Motor neuron (in vitro differentiated cells): Measurements from ENCODE around the gene ABHD16B. TPM values are rescaled to one million over a fixed set of nuclear protein-coding genes. Genes with fewer than 3 reads are reported as not detected.
A peak's percentile ranks its signal among the peaks of the same experiment; 100 is the strongest.

Experiments
- ATAC-seq, 8 experiments: fragments of 200-7000 bp; cut with Tn5 transposase; replicated peaks in 6 of 8; 2 replicates each; pipeline ENCODE4 v1.8.0; 2021; ENCODE audit warnings: mild to moderate bottlenecking in 8 of 8, moderate library complexity in 8 of 8
- H3K27ac ChIP-seq, 2 donors: fragments of 250-450 bp; sonication (Bioruptor Pico); 2 replicates each; pipeline ENCODE4 v1.9.0; 2021; ENCODE audit warnings: antibody characterized with exemption in 2 of 2, mild to moderate bottlenecking in 2 of 2, moderate library complexity in 1 of 2
- H3K4me1 ChIP-seq, 2 donors: fragments of 250-450 bp; sonication (Bioruptor Pico); replicated peaks in 1 of 2; 2 replicates each; pipeline ENCODE4 v1.6.1; 2021; ENCODE audit warnings: antibody characterized with exemption in 2 of 2, mild to moderate bottlenecking in 2 of 2, moderate library complexity in 1 of 2
- H3K4me3 ChIP-seq, 5 donors: fragments of 250-450 bp; sonication (Bioruptor Pico); 2 replicates each; pipeline ENCODE4 v1.9.0; 2021; ENCODE audit warnings: antibody characterized with exemption in 5 of 5, mild to moderate bottlenecking in 5 of 5, moderate library complexity in 4 of 5
- WGBS, 10 experiments: fragments of 450-650 bp; shearing (Covaris generic); methylation state at CpG; one replicate each; pipeline ENCODE4 v1.0.0; 2022; 5-methylcytosine and 5-hydroxymethylcytosine counted together
- in situ Hi-C, 9 experiments: fragments of 400-800 bp; cut with MboI; loops; one replicate each; pipeline ENCODE4 v1.15.0; 2021; ENCODE audit warnings: low sequenced_read_pairs in 9 of 9, low pct_unique_long_range_greater_than_20kb in 2 of 9; ENCODE audit not compliant: unreplicated experiment in 9 of 9
- total RNA-seq, 8 experiments: library from RNA; unstranded; fragments of 300-600 nt; gene quantifications; 2 replicates each; pipeline versions ENCODE4 v1.2.3 to v1.2.4, GENCODE V29; 2022

ABHD16B gene
- total RNA-seq, 8 experiments from 2014 or later = 0.60 TPM; not detected in 7

- ATAC-seq = no peak
- peak overlapping the region; percentile 79 to 98 (median 96) for H3K4me3 ChIP-seq
- H3K27ac ChIP-seq = no peak overlapping the region
- in situ Hi-C loops = no loop called here
- 0 to 93% (median 58%) methylated on average over 1 to 6 of the region's 10 CpGs; no CpG with 5 or more reads in 3 of the 10 experiments for WGBS, 10 experiments
- H3K4me1 ChIP-seq = peaks cover 29 to 32% of the 10 kb centered on the region in 2 donors
These were observed 32.3 kb upstream of the ABHD16B start for GRCh38 chr20:63828951-63829350.

DNA sequence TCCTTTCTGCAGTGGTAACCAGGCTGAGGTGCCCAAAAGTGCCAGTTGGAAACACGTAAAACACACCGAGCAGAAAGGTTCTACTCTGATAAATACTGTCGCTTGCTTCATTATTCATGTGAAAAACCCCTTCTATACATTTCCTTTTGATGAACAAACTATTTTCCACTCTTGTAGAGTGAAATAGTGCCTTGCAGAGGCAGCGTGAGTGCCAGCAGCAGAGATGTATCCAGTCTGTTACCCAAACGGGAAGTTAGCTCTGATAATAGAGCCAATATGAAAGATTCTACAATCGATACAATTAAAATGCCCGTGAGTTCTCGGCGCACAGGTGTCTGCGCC, 31.7 kb upstream of the ABHD16B start:
- ATAC-seq = no peak
- peaks cover 35 to 38% of the 10 kb centered on the region in 2 donors for H3K4me1 ChIP-seq
- peak overlapping the region; percentile 79 to 98 (median 96) for H3K4me3 ChIP-seq
- H3K27ac ChIP-seq = no peak overlapping the region
- 10 to 57% (median 36%) methylated on average over 1 to 10 of the region's 10 CpGs for WGBS, 10 experiments
- in situ Hi-C loops = no loop called here

DNA sequence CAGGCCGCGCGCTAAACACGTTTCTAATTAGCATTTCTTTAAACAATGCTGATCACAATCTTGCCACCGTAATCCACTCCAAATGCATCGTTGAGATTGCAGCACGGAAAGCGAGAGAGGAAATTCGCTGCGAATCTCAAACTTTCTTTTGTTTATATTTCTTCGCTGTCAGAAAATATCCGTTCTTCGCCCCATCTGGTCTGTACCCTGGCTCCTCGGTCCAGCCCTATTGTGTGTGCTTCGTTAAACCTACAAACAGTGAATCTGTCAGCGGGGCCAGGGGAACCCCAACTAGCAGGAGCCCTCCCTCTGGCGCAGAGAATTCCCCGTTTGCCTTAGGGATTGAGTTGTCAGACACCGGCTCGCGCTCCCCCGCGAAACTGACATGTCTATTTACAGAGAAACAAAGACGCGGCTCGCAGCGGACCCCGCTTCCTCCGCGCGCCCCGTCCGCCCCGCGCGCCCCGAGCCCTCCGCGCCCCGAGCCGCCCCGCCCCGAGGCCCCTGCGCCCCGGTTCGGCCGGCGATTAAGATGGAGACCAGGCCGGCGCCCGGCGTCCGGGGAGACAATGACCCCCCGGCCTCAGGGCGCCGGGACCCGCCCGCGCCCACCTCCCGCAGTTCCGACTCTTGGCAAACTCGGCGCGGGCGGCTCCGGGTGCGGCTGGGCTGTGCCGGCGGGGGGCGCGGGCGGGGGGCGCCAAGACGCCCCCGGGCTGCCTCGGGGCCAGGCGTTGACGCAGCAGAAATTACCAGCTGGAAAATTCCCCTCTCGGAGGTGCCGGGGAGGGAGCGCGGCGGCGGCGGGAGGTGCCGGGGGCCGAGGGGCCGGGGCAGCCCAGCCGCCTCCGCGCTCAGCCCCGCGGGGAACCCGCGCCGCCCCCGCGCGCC, 31.1 kb upstream of the ABHD16B start:
- ATAC-seq = no peak
- in situ Hi-C loops = no loop called here
- 0 to 36% (median 1%) methylated on average over 2 to 24 of the region's 99 CpGs; no CpG with 5 or more reads in 2 of the 10 experiments for WGBS, 10 experiments
- Histone ChIP-seq H3K27ac (peak overlapping the region; percentile 86 to 88), H3K4me1 (peaks cover 40 to 41% of the 10 kb centered on the region in 2 donors), H3K4me3 (peak overlapping the region; percentile 79 to 98 (median 96))

- no CpG with 5 or more reads among the region's 147 CpGs for WGBS, 10 experiments
- Histone ChIP-seq H3K4me3 (peak within 1 kb of the TSS; percentile 79 to 98 (median 96)), H3K27ac (peak within 1 kb of the TSS; percentile 86 to 88), H3K4me1 (peaks cover 45 to 46% of the 10 kb centered on the region in 2 donors)
- peak in 7 of 8 experiments; percentile 4 to 19 (median 8) for ATAC-seq
- in situ Hi-C loops = no loop called here
These were observed 30.3 kb upstream of the ABHD16B start, which contains the start of gene ZBTB46 for GRCh38 chr20:63830841-63831588. Gene ZBTB46 (minus strand): TSS chr20:63831264. CDS start chr20:63790757, 40,507 bp downstream.

DNA sequence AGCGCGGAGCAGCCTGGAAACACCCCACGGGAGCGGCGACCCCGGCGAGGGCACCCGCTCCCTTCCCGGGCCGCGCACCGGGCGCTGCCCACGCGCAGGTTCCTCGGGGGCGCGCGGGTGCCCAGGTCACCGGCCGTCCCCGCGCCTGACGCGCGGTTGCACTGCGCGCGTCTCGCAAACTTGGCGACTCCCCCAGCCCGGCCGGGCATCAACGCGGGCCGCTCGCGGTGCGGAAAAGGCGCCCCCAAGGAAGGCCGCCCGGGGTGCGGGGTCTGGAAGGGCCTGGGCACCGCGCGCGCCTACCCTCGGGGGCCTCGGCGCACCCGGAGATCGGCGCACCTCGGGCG, 29.7 kb upstream of the ABHD16B start:
- H3K4me1 ChIP-seq = peaks cover 45 to 47% of the 10 kb centered on the region in 2 donors
- peak in 1 of 8 experiments; percentile 0 for ATAC-seq
- peak overlapping the region; percentile 86 to 88 for H3K27ac ChIP-seq
- peak overlapping the region; percentile 56 to 98 (median 96) for H3K4me3 ChIP-seq
- WGBS, 10 experiments = no CpG with 5 or more reads among the region's 55 CpGs
- in situ Hi-C loops = no loop called here

DNA sequence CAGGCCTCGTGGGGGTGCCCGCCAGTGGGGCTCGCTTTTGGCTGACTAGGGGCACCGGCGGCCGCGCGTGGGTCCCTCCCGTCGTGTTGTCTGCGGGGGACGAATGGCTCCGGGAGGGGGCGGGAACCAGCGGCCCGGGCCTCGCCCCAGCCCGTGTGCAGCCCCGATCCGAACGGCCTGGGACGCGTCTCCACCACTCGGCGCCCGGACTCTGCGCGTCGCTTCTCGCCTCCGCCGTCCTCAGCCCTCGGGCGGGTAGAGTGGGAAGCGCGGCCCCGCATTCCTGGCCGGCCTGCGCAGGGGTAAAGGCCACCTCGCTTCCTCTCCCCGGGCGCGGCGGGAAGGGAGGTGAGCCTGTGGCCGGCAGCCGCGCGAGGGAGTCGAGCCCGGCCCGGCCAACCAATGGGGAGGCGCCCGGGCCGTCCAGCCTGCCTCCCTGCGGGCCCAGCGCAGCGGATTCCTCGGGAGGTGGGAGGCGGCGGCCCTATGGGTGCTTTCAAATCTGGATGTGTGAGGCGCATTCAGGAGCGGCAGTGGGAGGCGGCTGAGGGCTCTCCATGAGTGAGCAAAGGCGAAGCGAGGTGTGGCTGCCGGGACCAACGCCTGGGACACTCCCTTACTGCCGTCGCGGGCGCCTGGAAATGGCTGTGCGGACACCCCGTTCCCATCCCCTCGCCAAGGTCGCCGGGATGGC, 29.2 kb upstream of the ABHD16B start:
- H3K27ac ChIP-seq = peak overlapping the region; percentile 86 to 88
- ATAC-seq = peak in 1 of 8 experiments; percentile 3
- in situ Hi-C loops = no loop called here
- peaks cover 51 to 53% of the 10 kb centered on the region in 2 donors for H3K4me1 ChIP-seq
- WGBS, 10 experiments = 42 to 47% methylated on average over 6 to 17 of the region's 76 CpGs; no CpG with 5 or more reads in 8 of the 10 experiments
- peak overlapping the region; percentile 56 to 98 (median 96) for H3K4me3 ChIP-seq

DNA sequence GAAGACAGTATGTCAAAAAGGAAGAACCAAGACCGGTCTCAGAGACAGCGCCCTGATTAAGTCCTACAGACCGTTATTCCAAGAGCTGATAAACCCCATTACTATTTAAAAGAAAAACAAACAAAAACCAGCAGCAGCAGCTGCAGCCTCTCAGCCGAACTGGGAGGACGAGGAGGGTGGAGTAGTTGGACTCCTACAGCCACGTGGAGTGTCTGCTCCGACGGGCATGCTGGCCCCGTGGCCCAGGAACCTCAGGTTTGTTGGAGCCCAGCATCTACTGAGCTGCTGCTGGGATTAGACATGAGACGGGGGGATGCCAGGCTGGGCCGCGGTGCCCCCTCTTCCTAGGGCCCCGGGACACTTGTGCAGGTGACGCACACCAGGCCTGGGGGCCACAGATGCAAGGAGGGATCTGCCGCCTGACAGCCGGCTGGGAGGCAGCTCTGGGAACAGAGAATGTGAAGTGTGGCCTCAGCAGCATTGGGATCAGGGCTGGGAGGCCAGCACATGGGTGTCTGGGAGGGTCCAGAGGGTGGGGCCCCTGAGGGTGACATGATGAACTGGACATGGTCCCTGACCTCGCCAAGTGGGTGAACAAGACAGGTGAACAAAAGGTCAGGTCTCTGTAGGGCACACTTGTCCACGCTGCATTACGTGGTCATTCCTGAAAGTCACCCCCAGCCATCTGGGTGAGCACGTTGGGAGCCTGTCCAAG, 27.4 kb upstream of the ABHD16B start:
- Histone ChIP-seq H3K4me1 (peaks cover 41 to 45% of the 10 kb centered on the region in 2 donors), H3K4me3 (no peak overlapping the region), H3K27ac (peak overlapping the region; percentile 79)
- no peak for ATAC-seq
- 82 to 100% (median 86%) methylated on average over 1 to 8 of the region's 20 CpGs; no CpG with 5 or more reads in 5 of the 10 experiments for WGBS, 10 experiments
- in situ Hi-C loops = no loop called here

DNA sequence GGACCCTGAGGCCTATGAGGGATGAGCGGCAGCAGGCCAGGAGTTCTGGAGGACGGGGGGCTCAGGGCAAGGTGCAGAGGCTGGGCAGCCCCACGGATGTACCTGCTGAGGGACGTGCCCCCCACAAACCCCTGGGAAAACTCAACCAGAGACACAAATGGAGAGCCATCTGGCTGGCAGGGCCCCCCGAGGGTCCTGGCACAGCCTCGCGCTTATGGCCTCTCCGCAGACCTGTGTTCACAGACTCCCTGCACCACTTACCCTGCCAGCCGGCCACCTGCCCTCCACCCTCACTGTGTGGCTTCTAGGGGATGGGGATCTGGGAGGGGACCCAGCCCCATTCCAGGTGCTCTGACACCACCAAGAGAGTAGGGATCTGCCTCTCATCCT, 26.8 kb upstream of the ABHD16B start:
- Histone ChIP-seq H3K4me3 (peak overlapping the region in 1 of 5 donors; percentile 1), H3K27ac (peak overlapping the region; percentile 79), H3K4me1 (peaks cover 36 to 39% of the 10 kb centered on the region in 2 donors)
- in situ Hi-C loops = no loop called here
- WGBS, 10 experiments = 63% methylated on average over 3 of the region's 9 CpGs; no CpG with 5 or more reads in 9 of the 10 experiments
- peak in 5 of 8 experiments; percentile 1 to 6 (median 2) for ATAC-seq

DNA sequence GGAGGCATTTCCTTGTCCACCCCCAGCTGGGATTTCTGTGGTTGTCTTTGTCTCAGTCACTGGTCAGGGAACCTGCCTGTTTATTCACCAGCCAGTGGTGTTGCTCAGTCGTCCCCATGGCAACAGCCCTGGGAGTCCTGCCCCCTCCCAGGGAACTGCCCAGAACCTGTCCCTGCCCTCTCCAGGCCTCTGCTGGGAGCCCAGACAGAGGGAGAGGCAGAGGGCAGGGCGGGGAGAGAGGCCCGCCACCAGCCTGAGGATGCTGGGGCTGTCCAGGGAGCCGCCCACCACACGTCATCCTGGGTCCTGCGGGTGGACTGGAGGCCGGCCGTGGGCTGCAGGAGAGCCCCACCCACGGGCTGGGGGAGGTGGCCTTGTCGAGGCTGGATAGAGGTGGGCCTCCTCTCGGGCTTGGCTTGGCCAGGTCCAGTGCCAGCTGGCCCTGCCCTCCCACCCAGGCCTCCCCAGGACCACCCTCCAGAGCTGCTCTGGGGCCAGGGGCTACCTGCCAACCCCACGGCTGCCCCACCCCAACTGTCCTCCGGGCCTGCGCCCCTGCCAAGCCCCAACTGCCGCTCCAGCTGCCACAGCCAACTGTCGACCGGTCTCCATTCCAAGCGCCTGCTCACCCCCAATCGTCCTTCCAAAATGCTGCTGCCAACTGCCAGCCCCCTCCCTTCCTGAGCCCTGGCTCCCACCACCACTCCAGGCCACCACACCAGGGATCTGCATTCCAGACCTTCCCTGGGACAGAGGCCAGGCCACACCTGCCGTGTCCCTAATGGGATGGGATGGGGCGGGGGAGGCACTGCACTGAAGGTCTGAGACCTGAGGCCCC, 26.1 kb upstream of the ABHD16B start:
- H3K4me1 ChIP-seq = peaks cover 34 to 38% of the 10 kb centered on the region in 2 donors
- H3K4me3 ChIP-seq = no peak overlapping the region
- WGBS, 10 experiments = 0 to 60% methylated on average over 2 to 5 of the region's 21 CpGs; no CpG with 5 or more reads in 8 of the 10 experiments
- peak; percentile 90 to 97 (median 96) for ATAC-seq
- in situ Hi-C loops = no loop called here
- peak overlapping the region; percentile 79 to 84 for H3K27ac ChIP-seq

DNA sequence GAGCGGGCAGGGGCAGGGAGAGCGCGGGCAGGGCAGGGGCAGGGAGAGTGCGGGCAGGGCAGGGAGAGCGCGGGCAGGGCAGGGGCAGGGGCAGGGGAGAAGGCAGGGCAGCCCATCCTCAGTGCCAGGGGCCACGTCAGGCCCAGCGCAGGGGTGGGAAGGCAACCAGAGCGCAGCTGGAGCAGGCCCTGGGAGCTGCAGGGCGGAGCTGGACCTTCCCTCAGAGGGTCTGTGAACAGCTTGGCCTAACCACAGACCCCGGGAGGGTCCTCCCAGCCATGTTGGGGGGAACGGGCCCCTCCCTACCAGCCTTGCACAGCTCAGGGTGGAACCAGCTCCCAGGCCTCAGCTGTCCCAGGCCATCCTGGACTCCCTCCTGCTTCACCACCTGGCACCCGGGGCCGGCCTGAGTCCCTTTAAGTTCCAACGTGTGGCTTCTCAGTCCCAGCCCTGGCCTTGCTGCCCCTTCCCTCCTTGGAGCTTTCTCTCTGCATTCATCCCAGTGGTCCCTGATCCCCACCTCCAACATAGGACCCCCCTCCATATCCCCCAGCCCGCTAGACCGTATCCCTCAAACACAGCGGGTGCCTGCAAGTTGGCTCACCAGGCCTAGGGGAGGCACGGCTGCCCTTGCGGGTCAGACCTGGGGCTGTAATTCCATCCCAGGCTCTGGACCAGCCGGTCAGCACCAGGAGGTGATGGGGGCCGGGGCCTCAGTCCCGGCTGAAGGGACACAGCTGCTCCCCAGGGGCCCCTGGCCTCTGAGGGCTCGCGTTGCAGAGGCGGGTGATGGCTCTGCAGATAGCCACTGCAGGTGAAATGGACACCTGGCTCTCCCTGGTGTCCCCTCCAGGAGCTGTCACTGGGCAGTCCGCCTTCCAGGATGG, 24.6 kb upstream of the ABHD16B start:
- no peak for ATAC-seq
- Histone ChIP-seq H3K4me3 (no peak overlapping the region), H3K27ac (peak overlapping the region; percentile 3 to 63), H3K4me1 (peaks cover 34 to 38% of the 10 kb centered on the region in 2 donors)
- in situ Hi-C loops = no loop called here
- 0 to 100% (median 78%) methylated on average over 1 to 8 of the region's 27 CpGs; no CpG with 5 or more reads in 7 of the 10 experiments for WGBS, 10 experiments

- Histone ChIP-seq H3K4me3 (no peak overlapping the region), H3K27ac (peak overlapping the region; percentile 21 to 63), H3K4me1 (peaks cover 30 to 35% of the 10 kb centered on the region in 2 donors)
- in situ Hi-C loops = no loop called here
- WGBS, 10 experiments = 0 to 70% (median 30%) methylated on average over 1 to 5 of the region's 8 CpGs; no CpG with 5 or more reads in 4 of the 10 experiments
- ATAC-seq = no peak
These were observed 23.8 kb upstream of the ABHD16B start for GRCh38 chr20:63837479-63837878.
